NCI-H2081 treated with DMSO at 0.1 percent for 48 hours (cell line): Measurements from ENCODE around the gene CAST.
"Not testable (repeated sequence)": the region's sequence is repeated elsewhere in the genome, so short reads cannot be mapped to it uniquely, and the experiment has no call there.

Experiments used
- DNase-seq: peaks from one replicate; lab custom pipeline; 2025; lab: John Stamatoyannopoulos, UW

The CAST gene, protein sequence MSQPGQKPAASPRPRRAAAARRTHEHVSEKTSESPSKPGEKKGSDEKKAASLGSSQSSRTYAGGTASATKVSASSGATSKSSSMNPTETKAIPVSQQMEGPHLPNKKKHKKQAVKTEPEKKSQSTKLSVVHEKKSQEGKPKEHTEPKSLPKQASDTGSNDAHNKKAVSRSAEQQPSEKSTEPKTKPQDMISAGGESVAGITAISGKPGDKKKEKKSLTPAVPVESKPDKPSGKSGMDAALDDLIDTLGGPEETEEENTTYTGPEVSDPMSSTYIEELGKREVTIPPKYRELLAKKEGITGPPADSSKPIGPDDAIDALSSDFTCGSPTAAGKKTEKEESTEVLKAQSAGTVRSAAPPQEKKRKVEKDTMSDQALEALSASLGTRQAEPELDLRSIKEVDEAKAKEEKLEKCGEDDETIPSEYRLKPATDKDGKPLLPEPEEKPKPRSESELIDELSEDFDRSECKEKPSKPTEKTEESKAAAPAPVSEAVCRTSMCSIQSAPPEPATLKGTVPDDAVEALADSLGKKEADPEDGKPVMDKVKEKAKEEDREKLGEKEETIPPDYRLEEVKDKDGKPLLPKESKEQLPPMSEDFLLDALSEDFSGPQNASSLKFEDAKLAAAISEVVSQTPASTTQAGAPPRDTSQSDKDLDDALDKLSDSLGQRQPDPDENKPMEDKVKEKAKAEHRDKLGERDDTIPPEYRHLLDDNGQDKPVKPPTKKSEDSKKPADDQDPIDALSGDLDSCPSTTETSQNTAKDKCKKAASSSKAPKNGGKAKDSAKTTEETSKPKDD

DNA sequence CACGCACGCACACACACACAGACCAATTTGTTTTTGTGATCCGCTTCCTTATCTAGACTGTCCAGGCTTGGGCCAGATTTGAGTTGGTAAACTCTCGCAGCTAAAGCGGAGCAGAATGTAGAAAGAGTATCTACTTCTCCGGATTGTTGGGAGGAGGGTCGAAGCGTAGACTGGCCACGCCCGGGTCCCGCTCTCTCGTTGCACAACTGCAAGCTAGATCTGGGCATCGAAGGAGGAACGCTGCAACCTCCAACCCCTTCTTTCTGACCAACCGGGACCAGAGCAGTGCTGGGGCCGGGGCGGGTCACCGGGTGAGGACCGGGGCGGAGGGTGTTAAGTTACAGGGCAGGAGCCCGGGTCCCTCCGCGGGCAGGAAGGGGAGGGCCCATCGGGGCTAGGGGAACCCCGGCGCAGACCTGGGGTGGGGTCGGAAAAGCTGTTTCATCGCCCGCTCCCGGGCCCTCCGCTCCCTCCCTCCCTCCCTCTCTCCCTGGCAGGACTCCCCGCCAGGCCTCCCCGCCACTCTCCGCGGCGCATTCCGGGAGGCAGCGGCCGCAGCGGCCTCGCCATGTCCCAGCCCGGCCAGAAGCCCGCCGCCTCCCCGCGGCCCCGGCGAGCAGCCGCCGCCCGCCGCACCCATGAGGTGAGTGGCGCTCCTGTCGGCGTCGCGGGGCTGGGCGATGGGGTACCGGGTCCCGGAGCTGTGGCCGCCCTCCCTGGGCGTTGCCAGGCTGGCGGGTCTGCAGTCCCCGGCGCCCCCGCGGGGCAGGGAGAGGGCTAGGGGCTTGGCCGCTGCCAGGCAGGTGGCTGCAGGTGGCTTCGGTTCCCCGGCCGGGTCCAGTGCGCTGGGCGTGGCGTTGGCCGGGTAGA, at the start of gene CAST:
CAST (plus strand) TSS at position 522 of the 870 bp plus-strand sequence; CDS start at position 569, 47 bp downstream.
- DNase-seq = no peak

- peak; percentile 27 for DNase-seq
These were observed 48.0 kb upstream of the CAST start for GRCh38 chr5:96614110-96614691.

GRCh38 chr5:96615223-96615622, 47.0 kb upstream of the CAST start:
- DNase-seq = no peak

GRCh38 chr5:96616801-96617200, 45.4 kb upstream of the CAST start:
- DNase-seq = no peak

DNA sequence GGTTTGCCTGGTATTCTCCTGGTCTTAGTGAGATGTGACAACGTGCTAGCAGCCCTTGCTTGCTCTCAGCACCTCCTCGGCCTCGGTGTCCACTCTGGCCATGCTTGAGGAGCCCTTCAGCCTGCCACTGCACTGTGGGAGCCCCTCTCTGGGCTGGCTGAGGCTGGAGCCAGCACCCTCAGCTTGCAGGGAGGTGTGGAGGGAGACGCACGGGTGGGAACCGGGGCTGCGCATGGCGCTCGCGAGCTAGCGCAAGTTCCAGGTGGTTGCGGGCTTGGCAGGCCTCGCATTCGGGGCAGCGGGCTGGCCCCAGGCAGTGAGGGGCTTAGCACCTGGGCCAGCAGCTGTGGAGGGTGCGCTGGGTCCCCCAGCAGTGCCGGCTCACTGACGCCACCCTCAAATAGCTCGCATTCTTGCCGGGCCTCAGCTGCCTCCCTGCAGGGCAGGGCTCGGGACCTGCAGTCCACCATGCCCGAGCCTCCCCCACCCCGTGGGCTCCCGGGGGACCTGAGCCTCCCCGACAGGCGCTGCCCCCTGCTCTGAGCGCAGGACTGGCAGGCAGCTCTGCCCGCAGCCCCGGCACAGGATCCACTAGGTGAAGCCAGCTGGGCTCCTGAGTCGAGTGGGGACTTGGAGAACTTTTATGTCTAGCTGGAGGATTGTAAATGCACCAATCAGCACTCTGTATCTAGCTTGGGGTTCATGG, 43.7 kb upstream of the CAST start:
- DNase-seq = not testable (repeated sequence)

DNA sequence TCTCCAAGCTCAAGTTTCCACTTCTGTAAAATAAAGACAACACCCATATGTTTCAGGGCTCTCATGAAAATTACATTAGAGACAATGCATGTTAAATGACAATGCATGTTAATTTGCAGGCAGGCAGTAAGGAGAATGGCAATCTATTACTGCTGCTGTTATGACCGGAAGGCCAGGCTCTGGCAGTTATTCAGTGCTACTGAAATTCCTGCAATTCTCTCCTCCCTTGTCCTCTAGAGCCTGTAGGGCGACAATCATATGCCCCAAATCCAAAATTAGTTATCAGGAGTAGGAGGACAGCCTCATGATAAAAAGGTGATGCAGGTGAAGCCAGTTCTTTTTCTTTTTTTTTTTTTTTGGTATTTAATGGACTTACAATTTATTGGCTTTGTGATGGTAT, 42.2 kb upstream of the CAST start:
- DNase-seq = no peak

GRCh38 chr5:96624596-96624995, 37.6 kb upstream of the CAST start:
- DNase-seq = no peak

GRCh38 chr5:96625365-96625764, 36.8 kb upstream of the CAST start:
- DNase-seq = no peak

- no peak for DNase-seq
These were observed 35.2 kb upstream of the CAST start for GRCh38 chr5:96626956-96627355.

- no peak for DNase-seq
These were observed 34.3 kb upstream of the CAST start for GRCh38 chr5:96627792-96628398.

- no peak for DNase-seq
These were observed 33.8 kb upstream of the CAST start for GRCh38 chr5:96628406-96628805.

DNA sequence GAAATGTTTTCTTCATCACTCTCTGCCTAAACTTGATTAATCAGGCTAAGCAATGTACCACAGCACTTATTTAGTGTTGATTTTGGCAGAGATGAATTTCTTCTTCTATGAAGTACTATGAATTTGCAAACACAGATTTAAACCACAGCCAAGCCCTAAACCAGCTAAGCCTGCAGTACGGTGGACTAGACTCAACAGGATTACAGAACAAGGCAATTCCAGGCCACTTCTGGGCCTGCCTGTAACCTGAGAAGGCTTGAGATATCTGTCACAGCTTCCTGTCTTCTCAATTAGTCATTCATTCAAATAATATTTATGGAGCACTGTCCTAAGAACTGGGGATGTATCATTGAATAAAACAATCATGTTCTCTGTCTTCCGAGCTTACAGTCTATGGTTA, 32.4 kb upstream of the CAST start:
- no peak for DNase-seq

DNA sequence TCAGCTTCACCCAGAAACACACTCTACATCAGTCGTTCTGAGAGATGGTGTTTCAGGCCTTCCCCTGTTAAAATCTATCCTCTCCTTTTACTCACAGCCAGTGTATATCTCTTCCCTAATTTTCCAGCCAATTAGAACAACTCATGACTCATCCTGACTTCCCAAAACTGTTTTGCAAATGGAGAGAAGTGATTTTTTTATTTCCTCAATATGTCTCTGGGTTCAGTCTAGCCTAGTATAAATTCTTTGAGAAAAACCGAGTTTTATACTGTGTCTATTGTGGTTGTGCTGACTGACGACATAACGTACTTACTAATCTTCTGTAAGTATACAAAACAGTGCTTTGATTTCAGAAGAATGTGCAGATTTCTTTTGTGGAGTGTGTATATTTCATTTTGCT, 28.4 kb upstream of the CAST start:
- no peak for DNase-seq

DNA sequence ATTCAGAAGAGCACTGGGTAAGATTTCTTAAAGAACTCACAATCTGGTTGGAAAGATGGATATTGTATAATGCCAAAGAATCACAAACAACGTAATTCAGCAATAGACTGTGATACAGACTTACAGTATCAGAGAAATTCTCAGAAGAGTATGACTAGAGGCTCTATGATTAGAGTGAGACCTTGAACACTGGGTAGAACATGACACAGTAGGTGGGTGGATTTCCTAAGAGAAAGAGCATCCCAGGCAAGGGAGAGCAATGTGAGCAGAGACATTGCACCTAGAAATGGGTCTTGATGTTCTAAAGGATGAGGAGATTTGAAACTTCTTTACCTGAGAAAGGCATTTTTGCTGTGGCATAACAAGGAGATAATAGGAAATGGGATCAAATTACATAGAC, 27.3 kb upstream of the CAST start:
- DNase-seq = no peak

DNA sequence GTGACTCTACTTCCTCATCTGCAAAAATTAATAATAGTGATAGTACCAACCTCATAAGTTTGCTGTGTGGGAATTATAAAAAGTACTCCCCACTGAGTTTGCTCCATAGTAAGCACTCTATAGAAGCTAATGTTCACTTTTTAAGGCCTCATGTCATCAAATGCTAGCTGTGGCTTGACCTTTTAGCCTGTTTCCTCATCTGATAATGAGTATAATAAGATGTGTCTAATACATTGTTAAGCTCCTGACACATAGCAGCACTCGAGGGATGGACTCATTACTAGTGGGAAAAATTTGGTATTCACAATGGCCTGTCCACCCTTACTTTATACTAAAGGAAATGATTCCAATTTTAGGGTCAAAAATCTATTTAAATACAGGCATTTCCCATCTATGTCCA, 26.1 kb upstream of the CAST start:
- DNase-seq = no peak

- no peak for DNase-seq
These were observed 25.6 kb upstream of the CAST start for GRCh38 chr5:96636594-96636993.

- DNase-seq = no peak
These were observed 25.0 kb upstream of the CAST start for GRCh38 chr5:96637196-96637595.

GRCh38 chr5:96638561-96638960, 23.6 kb upstream of the CAST start:
- DNase-seq = no peak

DNA sequence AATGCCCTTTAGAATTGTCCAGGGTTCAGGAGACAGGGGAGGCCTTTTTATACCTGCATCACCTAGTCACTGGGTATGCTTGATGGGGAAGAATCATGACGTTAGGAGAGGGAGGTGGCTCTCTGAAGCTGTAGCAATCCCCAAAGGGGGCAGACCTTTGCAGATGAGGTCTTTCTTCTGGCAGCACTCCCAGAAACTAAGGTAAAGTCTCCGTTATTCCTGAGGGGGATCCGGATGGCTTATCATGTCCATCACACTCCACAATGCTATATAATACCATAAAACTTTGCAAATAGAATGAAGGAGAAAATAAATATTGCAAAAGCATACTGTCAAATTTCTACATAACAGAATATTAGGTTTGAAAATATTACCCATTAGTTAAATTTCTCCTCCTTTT, 21.5 kb upstream of the CAST start:
- no peak for DNase-seq

DNA sequence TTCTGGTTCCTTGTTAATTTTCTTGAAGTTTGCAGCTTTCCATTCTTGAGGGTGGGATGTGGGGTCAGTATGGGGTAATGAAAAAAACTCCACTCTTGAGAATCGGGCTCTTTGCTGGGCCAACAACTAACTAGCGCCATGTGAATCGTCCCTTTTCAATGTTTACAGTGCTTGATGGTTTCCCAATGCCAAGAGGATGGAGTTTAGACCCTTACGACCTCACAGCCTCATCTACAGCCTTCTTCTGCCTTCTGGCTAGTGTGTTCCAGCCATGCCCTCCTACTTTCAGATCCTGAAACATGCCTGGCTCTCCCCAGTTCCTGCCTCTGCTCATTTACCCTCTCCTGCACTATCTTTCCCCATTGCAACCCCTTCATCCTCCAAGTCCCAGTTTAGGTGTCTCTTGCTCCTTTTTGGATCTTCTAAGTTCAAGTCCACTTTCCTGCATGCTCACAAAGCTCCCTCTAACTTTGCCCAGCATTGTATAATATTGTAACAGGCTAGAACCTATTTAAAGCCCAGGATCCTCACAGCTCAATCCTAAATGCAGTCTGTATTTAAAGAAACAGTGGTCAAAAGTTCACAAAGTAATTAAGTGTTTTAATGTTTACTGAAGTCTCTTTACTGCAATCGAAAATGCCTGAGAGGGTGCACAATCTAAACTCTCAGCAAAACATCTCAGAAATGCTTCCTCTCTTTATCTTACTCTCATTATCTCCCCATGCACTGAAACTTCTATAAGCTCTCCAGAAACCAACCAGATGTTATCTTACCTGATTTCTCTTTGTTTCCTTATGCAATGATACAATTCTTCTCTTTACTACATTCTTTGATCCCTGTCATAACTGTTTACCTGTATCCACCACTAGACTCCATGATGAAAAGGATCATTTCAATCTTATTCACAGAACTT, 20.6 kb upstream of the CAST start:
- DNase-seq = no peak
